Measurements from ENCODE around the gene ZNF749.
A peak's percentile ranks its signal among the peaks of the same experiment; 100 is the strongest.
"Not testable (repeated sequence)": the region's sequence is repeated elsewhere in the genome, so short reads cannot be mapped to it uniquely, and the experiment has no call there.

ZNF749 gene

DNA sequence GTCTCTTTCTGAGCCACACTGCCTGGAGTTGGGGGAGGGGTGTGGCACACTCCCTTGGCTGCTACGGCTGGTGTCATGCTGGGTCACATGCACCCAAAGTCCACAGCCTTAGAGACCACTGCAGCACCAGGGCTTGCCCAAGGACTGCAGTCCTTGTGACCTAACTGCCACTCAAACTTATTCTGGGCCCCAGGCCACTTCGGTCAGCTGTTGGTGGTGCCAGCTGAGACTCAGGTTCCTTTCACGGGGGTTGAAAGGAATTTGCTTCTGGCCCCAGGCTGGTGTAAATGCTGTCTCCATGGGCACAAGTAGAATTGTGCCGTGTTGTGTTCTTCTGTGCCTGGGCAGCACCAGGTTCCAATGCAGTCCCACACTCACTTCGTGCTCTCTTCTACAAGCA is 31.4 kb downstream of the ZNF749 start:
- no peak for DNase-seq

DNA sequence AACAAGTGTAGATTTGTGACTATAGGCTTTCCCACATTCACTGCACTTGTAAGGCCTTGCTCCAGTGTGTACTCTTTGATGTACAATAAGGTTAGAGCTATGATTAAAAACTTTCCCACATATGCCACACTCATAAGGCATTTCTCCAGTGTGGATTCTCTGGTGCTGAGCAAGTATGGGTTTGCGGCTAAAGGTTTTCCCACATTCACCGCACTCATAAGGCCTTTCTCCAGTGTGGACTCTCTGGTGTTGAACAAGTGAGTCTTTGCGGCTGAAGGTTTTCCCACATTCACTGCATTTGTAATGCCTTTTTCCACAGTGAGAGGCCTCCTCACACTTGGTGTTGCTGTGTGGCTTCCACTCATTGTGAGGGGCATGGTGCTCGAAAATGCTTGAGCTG is 38.5 kb downstream of the ZNF749 start:
- DNase-seq, result no peak

DNA sequence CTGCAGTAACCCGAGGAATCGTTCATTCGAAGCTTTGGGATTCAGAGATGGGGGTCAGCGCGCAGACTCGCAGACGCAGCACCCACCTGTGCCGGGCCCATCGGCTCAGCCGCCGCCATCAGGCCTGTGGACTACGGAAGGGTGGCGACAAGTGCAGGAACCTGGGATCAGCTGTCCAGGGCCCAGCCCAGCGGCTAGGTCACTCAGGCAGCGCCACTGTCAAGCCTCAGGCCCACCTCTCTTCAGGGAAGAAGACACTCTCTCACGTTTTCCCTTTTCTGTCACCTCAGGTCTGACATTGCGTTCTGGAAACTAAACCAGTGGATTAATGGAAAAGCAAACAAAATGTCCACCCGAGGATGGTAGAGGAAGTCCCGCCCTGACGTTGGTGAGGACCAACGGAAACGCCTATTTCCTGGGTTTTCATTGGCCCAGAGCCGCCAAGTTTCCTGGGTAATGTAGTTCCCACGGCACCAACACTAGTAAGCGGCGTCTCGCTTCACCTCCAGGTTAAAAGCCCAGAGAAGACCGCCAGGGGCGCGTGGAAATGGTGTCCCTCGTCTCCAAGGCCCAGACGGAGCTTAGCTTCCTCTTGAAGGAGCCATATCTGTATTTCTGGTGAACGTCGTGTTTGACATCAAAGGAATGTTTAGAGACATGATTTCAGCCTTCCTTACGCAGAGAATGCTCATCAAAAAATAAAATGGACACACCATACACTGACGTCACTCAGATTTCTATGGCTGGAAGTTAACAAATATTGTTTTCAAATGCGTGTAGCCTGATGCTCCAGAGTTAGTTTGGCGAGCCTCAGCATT is 42.3 kb downstream of the ZNF749 start, which contains the start of gene ZNF772:
Gene ZNF772 (minus strand): TSS at position 376 of the 818 bp plus-strand sequence. CDS start 257 bp downstream, at position 119.
- peak; percentile 67 for DNase-seq

GRCh38 chr19:57487477-57488298 is 52.6 kb downstream of the ZNF749 start, which contains the start of gene ZNF419:
ZNF419 (plus strand) TSS chr19:57487750; CDS start chr19:57487951, 201 bp downstream.
- DNase-seq, result peak; percentile 87

DNA sequence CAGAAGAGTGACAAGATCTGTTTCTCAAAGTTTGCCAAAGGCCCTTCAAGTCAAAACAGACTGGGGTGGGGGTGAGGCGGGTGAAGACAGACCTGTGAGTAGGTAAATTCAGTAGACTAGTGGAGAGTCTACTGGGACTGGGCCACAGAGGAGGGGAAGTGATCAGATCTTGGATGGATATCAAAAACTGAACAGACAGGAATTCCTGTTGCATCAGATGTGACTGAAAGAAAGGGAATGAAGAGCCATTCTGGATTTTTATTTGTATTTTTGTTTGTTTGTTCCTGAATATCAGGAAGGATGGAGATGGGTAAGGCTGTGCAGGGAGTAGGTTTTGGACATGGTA is 53.1 kb downstream of the ZNF749 start:
- not testable (repeated sequence) for DNase-seq

Measured in DMS79 treated with DMSO at 0.1 percent for 48 hours (cell line).